ENCODE data around the gene OR56B4. TPM values are rescaled to one million over a fixed set of nuclear protein-coding genes. Genes with fewer than 3 reads are reported as not detected.
"Not testable (repeated sequence)": the region's sequence is repeated elsewhere in the genome, so short reads cannot be mapped to it uniquely, and the experiment has no call there.

Gene OR56B4
- total RNA-seq, 4 donors from 2014 or later, result not detected

GRCh38 chr11:6127881-6128280, 20.4 kb downstream of the OR56B4 start:
- Histone ChIP-seq H3K4me1 (no peaks in the 10 kb centered on the region), H3K9me3 (no peaks in the 10 kb centered on the region), H3K4me3 (no peak overlapping the region), H3K36me3 (no peaks in the 10 kb centered on the region), H3K27me3 (no peaks in the 10 kb centered on the region), H3K27ac (no peak overlapping the region)
- no peak for DNase-seq (ENCODE audit: low spot score in 2 of 2)
- TF ChIP-seq EP300 (IDR thresholded peaks at IDR 0.05), result no peak
- no peak for TF ChIP-seq CTCF (IDR thresholded peaks at IDR 0.05)
- TF ChIP-seq POLR2A (IDR thresholded peaks at IDR 0.05), result no peak
- TF ChIP-seq POLR2AphosphoS5 (IDR thresholded peaks at IDR 0.05), result no peak
- 50% methylated on average over 4 of the region's 4 CpGs for WGBS

- no peaks in the 10 kb centered on the region for H3K36me3 ChIP-seq
- H3K9me3 ChIP-seq, result no peaks in the 10 kb centered on the region
- H3K27me3 ChIP-seq, result no peaks in the 10 kb centered on the region
- H3K27ac ChIP-seq, result no peak overlapping the region
- no peak for DNase-seq (ENCODE audit: low spot score in 2 of 2)
- no CpG with 5 or more reads among the region's 1 CpG for WGBS
- no peaks in the 10 kb centered on the region for H3K4me1 ChIP-seq
- TF ChIP-seq POLR2A (IDR thresholded peaks at IDR 0.05) (no peak), POLR2AphosphoS5 (IDR thresholded peaks at IDR 0.05) (no peak), EP300 (IDR thresholded peaks at IDR 0.05) (no peak), CTCF (IDR thresholded peaks at IDR 0.05) (no peak)
- H3K4me3 ChIP-seq, result no peak overlapping the region
These were observed 21.5 kb downstream of the OR56B4 start for GRCh38 chr11:6129011-6129410.

GRCh38 chr11:6129635-6130034, 22.2 kb downstream of the OR56B4 start:
- Histone ChIP-seq H3K4me3 (no peak overlapping the region), H3K36me3 (no peaks in the 10 kb centered on the region), H3K4me1 (no peaks in the 10 kb centered on the region), H3K9me3 (no peaks in the 10 kb centered on the region), H3K27ac (no peak overlapping the region), H3K27me3 (no peaks in the 10 kb centered on the region)
- DNase-seq (ENCODE audit: low spot score in 2 of 2), result no peak
- 80% methylated on average over 1 of the region's 1 CpG for WGBS
- no peak for TF ChIP-seq POLR2A (IDR thresholded peaks at IDR 0.05)
- no peak for TF ChIP-seq POLR2AphosphoS5 (IDR thresholded peaks at IDR 0.05)
- no peak for TF ChIP-seq CTCF (IDR thresholded peaks at IDR 0.05)
- no peak for TF ChIP-seq EP300 (IDR thresholded peaks at IDR 0.05)

GRCh38 chr11:6132431-6132830, 24.9 kb downstream of the OR56B4 start:
- H3K27ac ChIP-seq, result no peak overlapping the region
- H3K9me3 ChIP-seq, result no peaks in the 10 kb centered on the region
- TF ChIP-seq POLR2AphosphoS5 (IDR thresholded peaks at IDR 0.05), result no peak
- no peaks in the 10 kb centered on the region for H3K27me3 ChIP-seq
- 82% methylated on average over 1 of the region's 1 CpG for WGBS
- H3K4me1 ChIP-seq, result no peaks in the 10 kb centered on the region
- H3K36me3 ChIP-seq, result no peaks in the 10 kb centered on the region
- no peak overlapping the region for H3K4me3 ChIP-seq
- no peak for DNase-seq (ENCODE audit: low spot score in 2 of 2)

GRCh38 chr11:6135936-6136335, 28.5 kb downstream of the OR56B4 start:
- H3K27ac ChIP-seq; H3K9me3 ChIP-seq; H3K4me1 ChIP-seq; H3K4me3 ChIP-seq; H3K27me3 ChIP-seq; H3K36me3 ChIP-seq; DNase-seq (ENCODE audit: low spot score in 2 of 2): not testable (repeated sequence)
- WGBS, result 61% methylated on average over 2 of the region's 2 CpGs

- H3K36me3 ChIP-seq, result no peaks in the 10 kb centered on the region
These were observed 35.5 kb downstream of the OR56B4 start for GRCh38 chr11:6142936-6143335.

GRCh38 chr11:6143737-6144136, 36.3 kb downstream of the OR56B4 start:
- H3K9me3 ChIP-seq; H3K27ac ChIP-seq; H3K27me3 ChIP-seq; H3K4me3 ChIP-seq; H3K4me1 ChIP-seq; H3K36me3 ChIP-seq; DNase-seq (ENCODE audit: low spot score in 2 of 2): not testable (repeated sequence)
- WGBS, result 72% methylated on average over 12 of the region's 21 CpGs

More at GRCh38 chr11:6142936-6143335, 35.5 kb downstream of the OR56B4 start:
- no peak overlapping the region for H3K4me3 ChIP-seq
- no peaks in the 10 kb centered on the region for H3K9me3 ChIP-seq
- H3K27me3 ChIP-seq, result no peaks in the 10 kb centered on the region
- no peak overlapping the region for H3K27ac ChIP-seq
- TF ChIP-seq POLR2AphosphoS5 (IDR thresholded peaks at IDR 0.05) (no peak), CTCF (IDR thresholded peaks at IDR 0.05) (no peak)
- no peak for DNase-seq (ENCODE audit: low spot score in 2 of 2)
- no peaks in the 10 kb centered on the region for H3K4me1 ChIP-seq
